ENCODE data around the gene ZNF511.
"Not testable (repeated sequence)": the region's sequence is repeated elsewhere in the genome, so short reads cannot be mapped to it uniquely, and the experiment has no call there.

Gene ZNF511

DNA sequence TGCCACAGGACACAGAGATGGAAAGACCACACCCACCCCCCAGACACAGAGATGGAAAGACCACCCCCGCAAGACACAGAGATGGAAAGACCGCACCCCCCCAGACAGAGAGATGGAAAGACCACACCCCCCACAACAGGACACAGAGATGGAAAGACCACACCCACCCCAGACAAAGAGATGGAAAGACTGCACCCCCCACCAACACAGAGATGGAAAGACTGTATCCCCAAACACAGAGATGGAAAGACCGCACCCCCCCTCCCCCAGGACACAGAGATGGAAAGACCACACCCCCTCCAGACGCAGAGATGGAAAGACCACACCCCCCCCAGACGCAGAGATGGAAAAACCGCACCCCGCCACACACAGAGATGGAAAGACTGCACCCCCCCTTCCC lies 8.0 kb downstream of the ZNF511 start:
- FAIRE-seq = no peak

DNA sequence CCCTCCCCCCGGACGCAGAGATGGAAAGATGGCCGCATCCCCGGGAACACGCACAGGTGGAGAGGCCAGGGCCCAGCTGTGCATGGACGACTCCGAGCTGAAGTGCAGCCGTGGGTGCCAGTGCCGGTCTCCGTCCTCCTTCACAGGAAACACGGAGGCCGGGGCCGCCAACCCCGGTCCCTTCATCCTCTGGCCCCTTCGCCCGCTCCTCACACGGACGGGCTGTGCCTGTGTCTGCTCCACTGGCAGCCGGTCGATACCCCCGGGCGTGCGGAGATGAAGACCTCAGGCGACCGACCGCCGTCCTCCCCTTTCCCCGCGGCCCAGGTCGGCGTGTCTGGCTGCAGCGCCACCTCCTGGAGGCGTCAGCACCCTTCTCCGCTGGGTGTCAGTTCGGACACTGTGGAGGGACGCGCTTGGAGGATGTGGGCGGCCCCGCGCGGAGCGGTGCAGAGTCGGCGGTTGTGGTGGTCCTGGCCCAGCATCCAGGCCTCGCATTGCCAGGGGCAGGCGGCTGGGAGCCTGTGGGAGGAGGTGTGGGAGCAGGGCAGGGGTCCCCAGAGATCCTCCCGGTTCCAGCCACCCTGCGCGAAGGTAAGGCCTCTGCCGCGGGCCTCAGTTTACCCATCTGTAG lies 9.9 kb downstream of the ZNF511 start:
- FAIRE-seq = no peak

GRCh38 chr10:133320852-133321422 lies 12.2 kb downstream of the ZNF511 start:
- not testable (repeated sequence) for FAIRE-seq

DNA sequence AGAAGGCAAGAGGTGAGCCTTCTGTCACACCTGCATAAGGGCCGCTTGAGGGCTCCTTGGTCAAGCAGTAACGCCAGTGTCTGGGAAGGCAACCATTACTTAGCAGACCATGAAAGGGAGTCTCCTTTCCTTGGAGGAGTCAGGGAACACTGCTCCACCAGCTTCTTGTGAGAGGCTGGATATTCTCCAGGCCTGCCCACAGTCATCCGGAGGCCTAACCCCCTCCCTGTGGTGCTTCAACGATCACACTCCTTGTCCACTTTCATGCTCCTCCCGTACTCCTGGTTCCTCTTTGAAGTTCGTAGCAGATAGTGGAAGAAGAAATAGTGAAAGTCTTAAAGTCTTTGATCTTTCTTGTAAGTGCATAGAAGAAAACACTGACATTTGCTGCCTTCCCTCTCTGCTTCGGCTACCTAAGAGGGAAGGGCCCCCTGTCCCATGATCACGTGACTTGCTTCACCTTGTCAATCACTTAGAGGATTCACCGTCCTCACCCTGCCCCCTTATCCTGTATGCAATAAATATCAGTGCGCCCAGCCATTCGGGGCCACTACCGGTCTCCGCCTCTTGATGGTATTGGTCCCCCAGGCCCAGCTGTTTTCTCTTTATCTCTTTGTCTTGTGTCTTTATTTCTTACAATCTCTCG lies 13.5 kb downstream of the ZNF511 start:
- FAIRE-seq = not testable (repeated sequence)

- FAIRE-seq = no peak
Measured at GRCh38 chr10:133324198-133324792, 15.6 kb downstream of the ZNF511 start.

- no peak for FAIRE-seq
Measured at GRCh38 chr10:133324857-133325260, 16.1 kb downstream of the ZNF511 start.

DNA sequence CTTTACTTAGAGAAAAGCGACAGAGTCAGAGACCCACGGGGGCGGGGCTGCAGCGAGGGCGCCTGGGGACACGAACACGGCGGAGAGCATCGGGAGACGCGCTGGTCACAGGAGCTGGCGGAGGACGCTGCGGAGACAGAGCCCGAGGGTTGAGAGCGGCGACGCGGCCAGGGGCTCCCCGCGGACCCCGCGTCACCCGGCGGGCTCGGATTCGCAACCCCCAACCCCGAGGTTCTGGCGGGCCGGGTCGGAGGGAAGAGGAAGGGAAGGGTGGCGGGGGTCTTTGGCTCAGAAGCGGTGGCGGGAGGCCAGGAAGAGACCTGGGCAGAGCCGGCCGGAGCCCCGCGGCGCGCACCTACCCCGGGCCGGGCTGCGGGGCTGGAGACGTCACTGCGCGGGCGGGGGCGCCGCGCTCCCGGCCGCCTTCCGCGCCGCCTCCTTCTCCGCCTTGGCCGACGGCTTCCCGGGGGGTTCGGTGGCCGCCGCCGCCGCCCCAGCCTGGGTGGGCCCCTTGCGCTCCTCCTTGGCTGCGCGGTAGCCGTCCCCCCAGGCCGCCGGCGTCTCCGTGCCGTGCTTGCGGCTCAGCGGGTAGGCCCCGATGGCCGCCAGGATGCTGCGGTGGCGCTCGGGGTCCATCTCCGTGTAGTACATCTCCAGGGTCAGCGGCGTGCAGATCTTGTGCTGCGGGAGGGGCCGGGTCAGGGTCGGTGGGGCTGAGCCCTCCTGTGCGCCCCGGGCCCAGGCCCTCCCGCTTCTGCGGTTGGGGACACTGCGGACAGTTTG lies 16.9 kb downstream of the ZNF511 start:
- FAIRE-seq = no peak

DNA sequence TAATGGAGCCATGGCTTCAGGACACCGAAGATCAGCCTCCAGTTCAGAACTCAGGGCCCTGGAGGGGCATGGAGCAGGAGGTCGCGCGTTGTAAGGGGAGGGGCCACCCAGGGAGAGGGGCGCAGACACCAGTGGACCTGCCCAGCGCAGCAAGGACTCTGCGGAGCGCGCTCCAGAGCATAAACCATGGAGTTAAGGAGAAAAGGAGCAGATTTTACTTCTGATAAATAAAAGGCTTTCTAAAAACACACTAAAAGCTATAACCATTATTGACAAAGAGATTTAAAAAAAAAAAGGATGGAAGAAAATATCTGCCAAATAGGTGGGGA lies 17.5 kb downstream of the ZNF511 start:
- no peak for FAIRE-seq

DNA sequence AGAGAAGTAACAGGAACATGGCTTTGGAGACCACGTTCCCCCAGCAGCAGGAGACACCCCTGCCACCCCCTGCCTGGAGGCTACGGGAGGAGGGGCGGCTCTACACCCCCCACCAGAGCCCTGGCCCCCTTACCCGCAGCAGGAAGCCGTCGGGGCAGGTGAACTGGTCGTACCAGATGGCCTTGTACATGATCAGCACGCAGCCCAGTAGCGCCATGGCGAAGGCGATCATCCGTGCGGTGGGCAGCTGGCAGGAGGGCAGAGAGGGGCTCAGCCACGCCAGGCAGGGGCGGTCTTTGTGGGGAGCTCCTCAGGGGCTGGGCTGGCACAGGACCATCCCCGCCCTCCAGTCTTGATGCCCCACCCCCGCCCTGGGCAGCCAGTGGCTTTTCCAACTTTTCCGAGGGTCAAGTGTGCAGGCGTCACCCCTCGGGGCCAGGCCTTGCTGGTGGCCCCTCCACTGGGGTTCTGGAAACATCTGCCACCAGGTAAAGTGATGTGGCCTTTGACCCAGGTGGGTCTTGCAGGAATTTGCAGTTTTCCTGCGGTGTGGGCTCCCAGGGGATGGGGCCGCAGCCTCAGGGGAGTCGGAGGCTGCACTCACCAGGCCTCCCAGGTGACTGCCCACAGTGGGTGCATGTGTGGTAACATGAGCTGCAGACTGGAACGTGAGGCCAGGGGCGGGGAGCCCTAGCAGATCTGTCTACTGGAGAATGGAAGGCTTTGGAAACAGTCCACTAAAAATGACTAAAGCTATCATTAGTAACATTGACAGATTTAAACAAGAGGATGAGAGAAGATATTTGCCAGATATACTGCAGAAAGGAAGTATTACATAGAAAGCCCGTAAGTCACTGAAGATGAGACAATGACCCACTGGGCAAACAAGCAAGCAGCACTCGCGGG lies 18.3 kb downstream of the ZNF511 start:
- no peak for FAIRE-seq

- FAIRE-seq = no peak
Measured at GRCh38 chr10:133327651-133328357, 19.1 kb downstream of the ZNF511 start.

DNA sequence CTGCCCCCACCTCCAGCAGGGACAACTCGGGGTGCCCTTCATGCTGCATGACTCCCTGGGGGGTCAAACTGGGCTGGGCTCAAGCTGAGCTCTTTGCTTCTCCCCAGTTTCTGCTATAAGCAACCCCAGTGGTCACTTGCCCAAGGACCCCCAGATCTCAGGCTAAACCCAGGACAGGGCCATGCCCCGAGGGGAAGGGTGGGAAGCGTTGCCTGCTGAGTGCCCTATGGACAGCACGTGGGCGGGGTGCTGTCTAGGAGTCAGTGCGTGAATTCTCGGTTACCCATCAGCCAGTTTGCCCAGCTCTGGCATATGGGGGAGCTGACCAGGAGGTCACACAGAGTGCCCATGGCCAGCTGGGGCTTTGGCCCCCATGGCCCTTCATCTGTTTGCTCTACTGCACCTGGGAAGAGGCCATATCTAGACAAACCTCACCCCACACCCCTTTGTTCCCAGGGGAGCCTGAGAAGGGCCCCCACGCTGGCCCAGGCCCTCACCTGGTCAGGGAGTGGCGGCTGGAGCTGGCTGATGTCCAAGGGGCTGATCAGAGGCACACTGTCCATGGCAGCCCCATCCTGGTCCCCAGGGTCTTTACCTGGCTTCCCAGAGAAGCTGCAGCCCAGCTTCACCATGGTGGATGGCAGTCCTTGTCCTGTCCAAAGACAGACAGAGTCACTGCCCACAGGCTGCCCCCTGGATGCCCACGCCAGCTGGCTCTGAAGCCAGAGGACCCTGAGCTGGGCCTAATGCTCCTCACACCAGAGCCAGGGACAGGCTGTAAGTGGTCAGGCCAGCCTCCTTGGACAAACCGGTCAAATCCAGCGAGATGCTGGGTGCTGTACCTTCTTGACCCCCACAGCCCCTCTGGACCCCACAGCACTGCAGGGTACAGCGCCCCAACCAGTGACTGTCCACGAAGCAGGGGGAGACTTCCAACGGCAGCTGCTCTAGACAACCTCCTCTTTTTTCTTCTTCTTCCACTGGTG lies 19.9 kb downstream of the ZNF511 start:
- no peak for FAIRE-seq

GRCh38 chr10:133329491-133330202 lies 20.9 kb downstream of the ZNF511 start:
- peak; percentile 26 for FAIRE-seq

DNA sequence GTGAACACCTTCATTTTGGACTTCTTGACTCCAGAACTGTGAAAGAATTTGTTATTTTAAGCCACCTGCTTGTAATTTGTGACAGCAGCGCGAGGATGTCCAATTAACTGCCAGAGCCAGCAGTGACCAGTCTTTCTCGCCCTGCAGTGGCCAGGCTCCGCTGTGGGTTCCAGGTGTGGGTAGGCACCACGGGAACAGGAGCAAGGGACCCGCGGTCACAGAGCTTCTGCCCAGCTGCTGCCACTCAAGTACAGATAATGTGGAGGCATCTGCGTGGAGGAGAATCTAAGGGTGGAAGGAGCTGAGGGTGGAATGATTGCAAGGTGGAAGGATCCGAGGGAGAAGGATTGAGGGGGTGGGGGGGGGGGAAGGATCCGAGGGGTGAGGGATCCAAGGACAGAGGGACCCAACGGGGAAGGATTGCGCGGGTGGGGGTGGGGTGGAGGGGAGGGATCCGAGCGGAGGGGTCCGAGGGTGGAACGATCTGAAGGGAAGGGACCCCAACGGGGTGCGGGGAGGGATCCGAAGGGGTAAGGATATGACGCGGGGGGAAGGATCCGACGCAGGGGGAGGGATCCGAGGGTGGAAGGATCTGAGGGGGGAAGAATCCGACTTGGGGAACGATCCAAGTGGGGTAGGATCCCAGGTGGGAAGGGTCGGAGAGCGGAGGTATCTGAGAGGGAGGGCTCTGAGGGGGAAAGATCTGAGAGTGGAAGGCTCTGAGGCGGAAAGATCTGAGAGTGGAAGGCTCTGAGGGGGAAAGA lies 24.4 kb downstream of the ZNF511 start:
- FAIRE-seq = no peak

DNA sequence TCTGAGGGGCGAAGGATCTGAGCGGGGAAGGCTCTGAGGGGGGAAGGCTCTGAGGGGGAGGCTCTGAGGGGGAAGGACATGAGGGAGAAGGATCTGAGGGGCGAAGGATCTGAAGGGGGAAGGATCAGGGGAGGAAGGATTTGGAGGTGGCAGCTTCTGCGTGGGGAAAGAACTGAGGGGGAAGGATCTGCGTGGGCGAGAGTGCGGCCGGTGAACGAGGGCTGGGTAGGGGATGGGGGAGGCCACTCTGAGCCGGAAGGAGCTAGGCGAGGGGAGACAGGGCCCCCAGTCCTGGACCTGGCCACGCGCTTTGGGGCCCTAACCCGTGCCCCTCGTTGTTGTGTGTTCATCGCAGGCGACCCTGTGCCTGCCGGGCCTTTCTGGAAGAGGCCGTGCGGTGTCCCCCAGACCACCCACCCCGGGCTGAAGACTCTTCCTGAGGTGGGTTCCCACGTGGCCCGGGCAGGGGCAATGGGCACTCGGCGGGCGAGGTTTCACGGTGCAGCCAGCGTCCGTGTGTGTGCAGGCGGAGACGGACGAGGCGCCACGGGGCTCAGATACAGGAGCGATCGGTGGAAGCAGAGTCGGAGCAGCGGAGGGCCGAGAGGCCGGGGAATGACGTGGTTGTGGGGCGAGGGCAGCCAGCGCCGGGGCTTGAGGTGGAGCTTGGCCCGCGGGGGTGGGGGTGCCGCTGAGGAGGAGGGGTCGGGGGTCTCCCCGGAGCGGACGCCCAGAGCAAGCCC lies 26.0 kb downstream of the ZNF511 start:
- FAIRE-seq = no peak

DNA sequence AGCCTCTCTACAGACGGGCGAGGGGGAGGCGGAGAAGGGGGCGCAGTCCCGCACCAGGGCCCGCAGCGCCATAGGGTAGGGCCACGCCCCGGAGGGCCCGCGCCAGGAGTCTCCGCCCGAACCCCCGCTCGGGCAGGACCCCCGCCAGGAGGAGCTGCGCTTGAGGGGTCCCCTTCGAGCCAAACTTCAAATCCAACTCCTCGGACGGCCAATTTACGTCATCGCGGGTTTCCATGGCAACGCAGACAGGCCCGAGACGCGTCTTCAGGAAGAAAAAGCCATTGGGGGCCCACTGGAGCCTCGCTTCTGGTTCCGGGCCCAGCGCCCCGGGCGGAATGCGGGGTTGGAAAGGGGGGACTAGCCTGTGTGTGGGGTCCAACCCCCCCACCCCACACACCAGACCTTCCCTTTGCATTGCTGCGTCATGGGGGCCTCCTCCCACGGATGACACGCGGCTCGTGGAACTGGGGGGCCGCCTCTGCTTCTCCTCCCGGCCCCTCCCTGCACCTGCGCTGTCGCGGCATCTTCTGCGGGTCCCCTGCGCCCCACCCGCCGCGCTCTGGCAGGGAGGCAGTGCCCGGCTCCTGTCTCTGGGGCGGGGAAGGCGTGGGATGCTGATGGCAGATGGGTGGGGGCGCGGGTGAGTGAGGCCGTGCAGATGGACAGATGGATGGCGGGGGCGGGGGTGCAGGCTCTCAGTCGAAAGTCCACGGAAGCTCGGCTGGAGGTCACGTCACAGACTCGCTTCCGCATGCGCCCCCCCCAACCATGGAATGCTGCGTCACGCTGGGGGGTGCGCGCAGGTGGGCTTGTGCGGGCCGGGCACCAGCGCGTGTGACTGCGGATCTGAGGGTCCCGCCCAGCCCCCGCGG lies 26.8 kb downstream of the ZNF511 start:
- FAIRE-seq = no peak

GRCh38 chr10:133336118-133336576 lies 27.4 kb downstream of the ZNF511 start:
- no peak for FAIRE-seq

All from TTC549 (cell line).